K562 (cell line): Measurements from ENCODE around the gene CFAP97D2. TPM values are rescaled to one million over a fixed set of nuclear protein-coding genes. Genes with fewer than 3 reads are reported as not detected.

ENCODE experiments used
- ATF7 ChIP-seq: fragments of 450-650 bp; IDR thresholded peaks from 2 replicates; pipeline ENCODE4 v1.7.1; 2014; ENCODE audit warnings: mild to moderate bottlenecking, moderate library complexity
- BHLHE40 ChIP-seq: IDR thresholded peaks from 2 replicates; pipeline ENCODE4 v1.6.1; 2011; ENCODE audit warnings: low read length, improper control_type of control experiment
- EP400 ChIP-seq: fragments of 450-650 bp; IDR thresholded peaks from 2 replicates; pipeline ENCODE4 v1.6.1; 2017; ENCODE audit warnings: antibody characterized with exemption, mild to moderate bottlenecking, moderate library complexity
- KDM5B ChIP-seq: fragments of 200-600 bp; sonication (generic); IDR thresholded peaks from 2 replicates; pipeline ENCODE4 v1.6.1; 2012; ENCODE audit warnings: low read depth, mild to moderate bottlenecking, moderate library complexity, low read length, control low read depth, inconsistent platforms; ENCODE audit not compliant: insufficient replicate concordance
- MYC ChIP-seq, 2 experiments: fragments of 250-450 bp in 1 of 2; sonication (Bioruptor Pico) in 1 of 2; IDR thresholded peaks; 2 replicates each; pipeline versions ENCODE4 v1.5.1 to v1.6.1; 2012 to 2021; ENCODE audit warnings: low read depth in 2 of 2, borderline replicate concordance in 1 of 2, improper control_type of control experiment in 1 of 2, low read length in 1 of 2, mild to moderate bottlenecking in 1 of 2, moderate library complexity in 1 of 2
- MYNN ChIP-seq, 2 experiments: sonication (generic); formaldehyde crosslinking in 1 of 2; IDR thresholded peaks; 2 replicates each; pipeline versions ENCODE4 v1.5.0 to v1.6.1; 2016 to 2020; ENCODE audit warnings: antibody characterized with exemption in 1 of 2, missing genetic modification reagents in 1 of 2
- RCOR1 ChIP-seq, 2 experiments: IDR thresholded peaks; 2 replicates each; pipeline ENCODE4 v1.6.1; 2012; ENCODE audit warnings: low read depth in 2 of 2, low read length in 2 of 2, borderline replicate concordance in 1 of 2, improper control_type of control experiment in 1 of 2
- RNF2 ChIP-seq: sonication (generic); IDR thresholded peaks from 2 replicates; pipeline ENCODE4 v1.6.1; 2016
- SP1 ChIP-seq: sonication (generic); formaldehyde crosslinking; IDR thresholded peaks from 2 replicates; pipeline ENCODE4 v1.8.1; 2022; ENCODE audit warnings: mild to moderate bottlenecking, missing genetic modification reagents
- TAF1 ChIP-seq: IDR thresholded peaks from 2 replicates; pipeline ENCODE4 v1.6.1; 2011; ENCODE audit warnings: mild to moderate bottlenecking, low read length, moderate library complexity; ENCODE audit not compliant: insufficient read depth, control insufficient read depth, severe bottlenecking; ENCODE audit errors: extremely low read depth
- U2AF1 ChIP-seq: fragments of 200-400 bp; formaldehyde crosslinking; optimal IDR thresholded peaks from 2 replicates; pipeline ENCODE3; 2017; ENCODE audit warnings: mild to moderate bottlenecking, low read depth, low read length, moderate library complexity
- ZNF143 ChIP-seq: sonication (generic); formaldehyde crosslinking; IDR thresholded peaks from 2 replicates; pipeline ENCODE4 v1.9.0; 2022; ENCODE audit warnings: mild to moderate bottlenecking, missing genetic modification reagents
- polyA plus RNA-seq, 8 experiments: library from polyadenylated mRNA; depleted of rRNA in 4 of 8; stranded (reverse) in 5 of 8; unstranded in 3 of 8; fragments of >200 nt; fragmentation: Nextera tagmentation in 2 of 8; fragmentation: Illumina TruSeq in 1 of 8; extraction: Ambion mirVana in 2 of 8; extraction: Trizol in 1 of 8; gene quantifications; 2 replicates each; pipeline versions ENCODE4 v1.2.1 to v1.2.3, GENCODE V29; 2011 to 2014; ENCODE audit warnings: inconsistent platforms in 1 of 8, missing spikeins in 1 of 8
- total RNA-seq, 7 experiments: library from RNA; depleted of rRNA in 6 of 7; stranded (reverse); fragments of >200 nt in 6 of 7; fragmentation: Illumina TruSeq in 2 of 7; extraction: Trizol in 2 of 7; gene quantifications; 2 replicates each; pipeline versions ENCODE4 v1.2.1 to v1.2.3, GENCODE V29; 2011 to 2021; ENCODE audit warnings: low replicate concordance in 1 of 7
- TF ChIP-seq, protein P1 (sequence below): sonication (generic); formaldehyde crosslinking; IDR thresholded peaks from 2 replicates; pipeline ENCODE4 v1.8.1; 2023; ENCODE audit warnings: mild to moderate bottlenecking, missing genetic modification reagents
- TF ChIP-seq, protein P2 (sequence below): fragments of 450-650 bp; formaldehyde crosslinking; IDR thresholded peaks from 2 replicates; pipeline ENCODE4 v1.4.0; 2020; ENCODE audit warnings: mild to moderate bottlenecking, moderate library complexity
- TF ChIP-seq, protein P3 (sequence below): fragments of 450-650 bp; formaldehyde crosslinking; IDR thresholded peaks from 2 replicates; pipeline ENCODE4 v1.4.0; 2022; ENCODE audit warnings: mild to moderate bottlenecking, moderate library complexity
- TF ChIP-seq, protein P4 (sequence below): fragments of 450-650 bp; IDR thresholded peaks from 2 replicates; pipeline ENCODE4 v1.6.1; 2018; ENCODE audit not compliant: partially characterized antibody
- TF ChIP-seq, protein P5 (sequence below): sonication (generic); formaldehyde crosslinking; IDR thresholded peaks from 2 replicates; pipeline ENCODE4 v1.8.0; 2022; ENCODE audit warnings: mild to moderate bottlenecking, missing genetic modification reagents

The CFAP97D2 gene
- total and polyA plus RNA-seq, 9 of the 15 experiments (the other 6 are each of a cell fraction or from before 2014, with no cell fraction given): not detected

DNA sequence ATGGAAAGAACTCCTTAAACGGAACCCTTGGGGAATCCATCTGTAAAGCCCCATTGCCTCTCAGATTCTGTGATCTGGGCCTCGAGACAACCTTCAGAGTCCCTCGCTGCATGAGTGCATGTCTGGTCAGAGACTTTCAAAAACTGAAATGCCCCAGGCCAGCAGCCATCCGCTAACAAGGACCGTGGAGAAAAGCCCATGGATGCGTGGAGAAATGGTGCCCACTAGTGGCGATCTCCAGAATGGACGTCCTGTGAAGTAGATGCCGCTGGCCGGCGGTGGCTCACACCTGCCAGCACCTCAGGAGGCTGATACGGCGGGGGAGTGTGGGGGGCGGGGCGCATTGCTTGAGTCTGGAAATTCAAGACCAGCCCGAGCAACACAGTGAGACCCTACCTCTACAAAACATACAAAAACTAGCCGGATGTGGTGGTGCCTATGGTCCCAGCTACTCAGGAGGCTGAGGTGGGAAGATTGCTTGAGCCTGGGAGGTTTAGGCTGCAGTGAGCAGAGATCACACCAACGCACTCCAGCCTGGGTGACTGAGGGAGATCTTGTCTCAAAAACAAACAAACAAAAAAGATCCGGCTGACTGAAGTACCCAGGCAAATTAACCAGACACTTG is 47.8 kb downstream of the CFAP97D2 start (continued):
- peak; percentile 49; the same call in 1 of the 2 replicates for TF ChIP-seq SP1
- TF ChIP-seq MYNN (IDR thresholded peaks at IDR 0.05): no peak
- no peak for TF ChIP-seq MYNN (CRISPR knock-in tag; IDR thresholded peaks at IDR 0.05)
- TF ChIP-seq RCOR1 (IDR thresholded peaks at IDR 0.05; ENCODE audit: borderline replicate concordance in 1 of 2, low read depth in 2 of 2, low read length in 2 of 2): peak in 1 of 2 experiments; percentile 46; a peak in 1 of 4 replicates
- TF ChIP-seq TAF1: no peak
- 0 out of 2 replicates have a peak, but pooled peaks have one; percentile 42 for TF ChIP-seq ATF7
- TF ChIP-seq RNF2: no peak
- TF ChIP-seq ZNF143: 0 out of 2 replicates have a peak, but pooled peaks have one; percentile 16
- peak; percentile 38; the same call in 1 of the 2 replicates for TF ChIP-seq MYC (IDR thresholded peaks at IDR 0.05; ENCODE audit: low read depth, low read length)
- TF ChIP-seq MYC (CRISPR knock-in tag; IDR thresholded peaks at IDR 0.05; ENCODE audit: borderline replicate concordance, low read depth): no peak
- TF ChIP-seq, protein P1, sequence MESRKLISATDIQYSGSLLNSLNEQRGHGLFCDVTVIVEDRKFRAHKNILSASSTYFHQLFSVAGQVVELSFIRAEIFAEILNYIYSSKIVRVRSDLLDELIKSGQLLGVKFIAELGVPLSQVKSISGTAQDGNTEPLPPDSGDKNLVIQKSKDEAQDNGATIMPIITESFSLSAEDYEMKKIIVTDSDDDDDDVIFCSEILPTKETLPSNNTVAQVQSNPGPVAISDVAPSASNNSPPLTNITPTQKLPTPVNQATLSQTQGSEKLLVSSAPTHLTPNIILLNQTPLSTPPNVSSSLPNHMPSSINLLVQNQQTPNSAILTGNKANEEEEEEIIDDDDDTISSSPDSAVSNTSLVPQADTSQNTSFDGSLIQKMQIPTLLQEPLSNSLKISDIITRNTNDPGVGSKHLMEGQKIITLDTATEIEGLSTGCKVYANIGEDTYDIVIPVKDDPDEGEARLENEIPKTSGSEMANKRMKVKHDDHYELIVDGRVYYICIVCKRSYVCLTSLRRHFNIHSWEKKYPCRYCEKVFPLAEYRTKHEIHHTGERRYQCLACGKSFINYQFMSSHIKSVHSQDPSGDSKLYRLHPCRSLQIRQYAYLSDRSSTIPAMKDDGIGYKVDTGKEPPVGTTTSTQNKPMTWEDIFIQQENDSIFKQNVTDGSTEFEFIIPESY (CRISPR knock-in tag): peak; percentile 52; the same call in 1 of the 2 replicates
- no peak for TF ChIP-seq KDM5B
- no peak for TF ChIP-seq U2AF1
- TF ChIP-seq, protein P2, sequence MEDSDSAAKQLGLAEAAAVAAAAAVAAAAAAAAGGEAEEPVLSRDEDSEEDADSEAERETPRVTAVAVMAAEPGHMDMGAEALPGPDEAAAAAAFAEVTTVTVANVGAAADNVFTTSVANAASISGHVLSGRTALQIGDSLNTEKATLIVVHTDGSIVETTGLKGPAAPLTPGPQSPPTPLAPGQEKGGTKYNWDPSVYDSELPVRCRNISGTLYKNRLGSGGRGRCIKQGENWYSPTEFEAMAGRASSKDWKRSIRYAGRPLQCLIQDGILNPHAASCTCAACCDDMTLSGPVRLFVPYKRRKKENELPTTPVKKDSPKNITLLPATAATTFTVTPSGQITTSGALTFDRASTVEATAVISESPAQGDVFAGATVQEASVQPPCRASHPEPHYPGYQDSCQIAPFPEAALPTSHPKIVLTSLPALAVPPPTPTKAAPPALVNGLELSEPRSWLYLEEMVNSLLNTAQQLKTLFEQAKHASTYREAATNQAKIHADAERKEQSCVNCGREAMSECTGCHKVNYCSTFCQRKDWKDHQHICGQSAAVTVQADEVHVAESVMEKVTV (CRISPR knock-in tag): peak; percentile 94
- TF ChIP-seq, protein P3, sequence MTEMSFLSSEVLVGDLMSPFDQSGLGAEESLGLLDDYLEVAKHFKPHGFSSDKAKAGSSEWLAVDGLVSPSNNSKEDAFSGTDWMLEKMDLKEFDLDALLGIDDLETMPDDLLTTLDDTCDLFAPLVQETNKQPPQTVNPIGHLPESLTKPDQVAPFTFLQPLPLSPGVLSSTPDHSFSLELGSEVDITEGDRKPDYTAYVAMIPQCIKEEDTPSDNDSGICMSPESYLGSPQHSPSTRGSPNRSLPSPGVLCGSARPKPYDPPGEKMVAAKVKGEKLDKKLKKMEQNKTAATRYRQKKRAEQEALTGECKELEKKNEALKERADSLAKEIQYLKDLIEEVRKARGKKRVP (CRISPR knock-in tag): no peak
- TF ChIP-seq, protein P4, sequence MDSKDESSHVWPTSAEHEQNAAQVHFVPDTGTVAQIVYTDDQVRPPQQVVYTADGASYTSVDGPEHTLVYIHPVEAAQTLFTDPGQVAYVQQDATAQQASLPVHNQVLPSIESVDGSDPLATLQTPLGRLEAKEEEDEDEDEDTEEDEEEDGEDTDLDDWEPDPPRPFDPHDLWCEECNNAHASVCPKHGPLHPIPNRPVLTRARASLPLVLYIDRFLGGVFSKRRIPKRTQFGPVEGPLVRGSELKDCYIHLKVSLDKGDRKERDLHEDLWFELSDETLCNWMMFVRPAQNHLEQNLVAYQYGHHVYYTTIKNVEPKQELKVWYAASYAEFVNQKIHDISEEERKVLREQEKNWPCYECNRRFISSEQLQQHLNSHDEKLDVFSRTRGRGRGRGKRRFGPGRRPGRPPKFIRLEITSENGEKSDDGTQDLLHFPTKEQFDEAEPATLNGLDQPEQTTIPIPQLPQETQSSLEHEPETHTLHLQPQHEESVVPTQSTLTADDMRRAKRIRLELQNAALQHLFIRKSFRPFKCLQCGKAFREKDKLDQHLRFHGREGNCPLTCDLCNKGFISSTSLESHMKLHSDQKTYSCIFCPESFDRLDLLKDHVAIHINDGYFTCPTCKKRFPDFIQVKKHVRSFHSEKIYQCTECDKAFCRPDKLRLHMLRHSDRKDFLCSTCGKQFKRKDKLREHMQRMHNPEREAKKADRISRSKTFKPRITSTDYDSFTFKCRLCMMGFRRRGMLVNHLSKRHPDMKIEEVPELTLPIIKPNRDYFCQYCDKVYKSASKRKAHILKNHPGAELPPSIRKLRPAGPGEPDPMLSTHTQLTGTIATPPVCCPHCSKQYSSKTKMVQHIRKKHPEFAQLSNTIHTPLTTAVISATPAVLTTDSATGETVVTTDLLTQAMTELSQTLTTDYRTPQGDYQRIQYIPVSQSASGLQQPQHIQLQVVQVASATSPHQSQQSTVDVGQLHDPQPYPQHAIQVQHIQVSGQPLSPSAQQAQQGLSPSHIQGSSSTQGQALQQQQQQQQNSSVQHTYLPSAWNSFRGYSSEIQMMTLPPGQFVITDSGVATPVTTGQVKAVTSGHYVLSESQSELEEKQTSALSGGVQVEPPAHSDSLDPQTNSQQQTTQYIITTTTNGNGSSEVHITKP: no peak
- TF ChIP-seq, protein P5, sequence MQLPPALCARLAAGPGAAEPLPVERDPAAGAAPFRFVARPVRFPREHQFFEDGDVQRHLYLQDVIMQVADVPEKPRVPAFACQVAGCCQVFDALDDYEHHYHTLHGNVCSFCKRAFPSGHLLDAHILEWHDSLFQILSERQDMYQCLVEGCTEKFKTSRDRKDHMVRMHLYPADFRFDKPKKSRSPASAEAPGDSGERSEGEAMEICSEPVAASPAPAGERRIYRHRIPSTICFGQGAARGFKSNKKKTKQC (CRISPR knock-in tag): 0 out of 2 replicates have a peak, but pooled peaks have one; percentile 46
- 0 out of 2 replicates have a peak, but pooled peaks have one; percentile 22 for TF ChIP-seq EP400
- TF ChIP-seq BHLHE40: no peak
